HCEC 1CT (cell line): ENCODE measurements around the gene EIF5A2.

ENCODE experiments used
- DNase-seq: peaks from one replicate; pipeline ENCODE4 v3.0.0-alpha.2; 2017

EIF5A2 gene

GRCh38 chr3:170848292-170848917 is 60.0 kb downstream of the EIF5A2 start:
- peak; percentile 54 for DNase-seq

- no peak for DNase-seq
Observed at GRCh38 chr3:170844377-170844776, 64.1 kb downstream of the EIF5A2 start.

DNA sequence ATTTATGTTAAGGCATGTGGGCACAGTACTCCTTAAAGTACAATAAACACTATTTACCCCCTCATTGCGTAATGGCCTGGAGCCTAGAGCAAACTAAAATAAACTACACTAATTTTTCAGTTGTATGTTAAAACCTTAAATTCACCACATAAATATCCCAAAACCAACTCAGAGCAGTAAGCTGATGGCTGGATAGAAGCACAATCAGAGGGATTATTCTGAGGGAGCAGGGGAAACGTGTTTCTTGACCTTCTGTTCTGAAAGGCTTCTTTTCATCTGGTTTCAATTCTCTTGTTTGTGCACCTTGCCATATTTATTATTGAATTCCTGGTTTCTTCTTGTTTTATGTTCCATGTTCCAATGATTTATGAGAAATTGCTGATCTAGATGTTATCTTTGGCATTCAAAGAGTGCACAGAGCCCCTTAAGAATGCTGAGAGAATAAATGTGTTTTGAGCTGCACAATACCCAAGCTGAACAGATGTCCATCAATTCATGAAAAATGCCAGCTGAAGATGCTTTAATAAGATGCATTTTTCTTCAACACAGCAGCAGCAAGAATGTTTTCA is 68.1 kb downstream of the EIF5A2 start:
- peak; percentile 24 for DNase-seq

DNA sequence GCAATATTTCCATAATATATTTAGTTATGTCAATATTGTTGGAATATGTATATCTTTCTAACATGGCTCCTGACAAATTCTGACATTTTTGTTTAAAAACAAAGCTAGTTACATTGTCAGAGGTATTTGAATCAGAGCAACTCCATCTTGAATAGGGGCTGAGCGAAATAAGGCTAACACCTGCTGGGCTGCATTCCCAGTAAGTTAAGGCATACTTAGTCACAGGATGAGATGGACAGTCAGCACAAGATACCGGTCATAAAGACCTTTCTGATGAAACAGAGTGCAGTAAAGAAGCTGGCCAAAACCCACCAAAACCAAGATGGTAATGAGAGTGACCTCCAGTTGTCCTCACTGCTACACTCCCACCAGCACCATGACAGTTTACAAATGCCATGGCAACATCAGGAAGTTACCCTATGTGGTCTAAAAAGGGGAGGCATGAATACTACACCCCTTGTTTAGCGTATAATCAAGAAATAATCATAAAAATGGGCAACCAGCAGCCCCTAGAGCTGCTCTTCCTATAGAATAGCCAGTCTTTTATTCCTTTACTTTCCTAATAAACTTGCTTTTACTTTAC is 68.8 kb downstream of the EIF5A2 start:
- no peak for DNase-seq
